ENCODE results near the gene DNAH10.
"Not testable (repeated sequence)": the region's sequence is repeated elsewhere in the genome, so short reads cannot be mapped to it uniquely, and the experiment has no call there.

The DNAH10 gene

GRCh38 chr12:123910761-123911193, 148.7 kb downstream of the DNAH10 start:
- DNase-seq: no peak

DNA sequence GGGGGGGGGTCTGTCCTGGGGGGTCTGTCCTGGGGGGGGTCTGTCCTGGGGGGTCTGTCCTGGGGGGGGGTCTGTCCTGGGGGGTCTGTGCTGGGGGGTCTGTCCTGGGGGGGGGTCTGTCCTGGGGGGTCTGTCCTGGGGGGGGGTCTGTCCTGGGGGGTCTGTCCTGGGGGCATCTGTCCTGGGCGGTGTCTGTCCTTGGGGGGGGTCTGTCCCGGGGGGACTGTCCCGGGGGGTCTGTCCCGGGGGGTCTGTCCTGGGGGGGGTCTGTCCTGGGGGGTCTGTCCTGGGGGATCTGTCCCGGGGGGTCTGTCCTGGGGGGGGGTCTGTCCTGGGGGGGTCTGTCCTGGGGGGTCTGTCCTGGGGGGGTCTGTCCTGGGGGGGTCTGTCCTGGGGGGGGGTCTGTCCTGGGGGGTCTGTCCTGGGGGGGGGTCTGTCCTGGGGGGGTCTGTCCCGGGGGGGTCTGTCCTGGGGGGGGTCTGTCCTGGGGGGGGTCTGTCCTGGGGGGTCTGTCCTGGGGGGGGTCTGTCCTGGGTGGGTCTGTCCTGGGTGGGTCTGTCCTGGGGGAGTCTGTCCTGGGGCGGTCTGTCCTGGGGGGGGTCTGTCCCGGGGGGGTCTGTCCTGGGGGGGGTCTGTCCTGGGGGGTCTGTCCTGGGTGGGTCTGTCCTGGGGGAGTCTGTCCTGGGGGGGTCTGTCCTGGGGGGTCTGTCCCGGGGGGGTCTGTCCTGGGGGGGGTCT, 149.7 kb downstream of the DNAH10 start:
- not testable (repeated sequence) for DNase-seq

DNA sequence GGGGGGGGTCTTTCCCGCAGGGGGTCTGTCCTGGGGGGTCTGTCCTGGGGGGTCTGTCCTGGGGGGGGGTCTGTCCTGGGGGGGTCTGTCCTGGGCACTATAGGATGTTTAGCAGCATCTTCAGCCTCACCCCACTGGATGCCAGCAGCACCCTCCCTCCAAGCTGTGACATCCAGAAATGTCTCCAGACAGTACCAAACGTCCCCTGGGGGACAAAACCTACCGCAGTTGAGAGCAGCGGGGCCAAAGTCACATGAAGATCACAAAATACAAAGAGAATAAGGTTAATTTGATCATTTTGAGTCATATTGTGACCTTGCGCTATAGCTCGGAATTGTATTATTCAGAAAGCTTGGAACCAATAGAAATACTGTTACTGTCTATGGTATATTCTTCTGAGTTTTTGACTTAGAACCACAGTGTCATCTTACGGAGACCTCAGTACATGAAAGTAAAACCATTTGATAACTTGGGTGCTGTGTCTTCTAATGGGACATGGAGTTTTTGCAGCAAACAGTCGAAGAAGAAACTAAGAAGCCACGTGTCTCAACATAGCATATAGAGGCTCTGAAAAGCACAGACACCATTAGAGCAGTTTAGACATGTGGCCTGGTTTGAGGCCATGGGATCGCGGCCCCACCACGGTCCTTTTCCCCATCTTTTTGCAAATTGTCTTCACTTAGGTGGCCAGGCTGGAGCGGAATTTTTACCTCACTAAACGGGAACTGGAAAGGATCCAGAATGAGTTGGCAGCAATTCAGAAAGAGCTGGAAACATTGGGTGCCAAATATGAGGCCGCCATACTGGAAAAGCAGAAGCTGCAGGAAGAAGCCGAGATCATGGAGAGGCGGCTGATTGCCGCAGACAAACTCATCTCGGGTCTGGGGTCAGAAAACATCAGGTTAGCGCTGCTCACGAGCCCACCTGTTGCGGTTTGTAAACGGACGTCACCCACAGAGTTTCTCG, 150.6 kb downstream of the DNAH10 start:
- DNase-seq: no peak

- DNase-seq: no peak
Observed at GRCh38 chr12:123914726-123915333, 152.7 kb downstream of the DNAH10 start.

DNA sequence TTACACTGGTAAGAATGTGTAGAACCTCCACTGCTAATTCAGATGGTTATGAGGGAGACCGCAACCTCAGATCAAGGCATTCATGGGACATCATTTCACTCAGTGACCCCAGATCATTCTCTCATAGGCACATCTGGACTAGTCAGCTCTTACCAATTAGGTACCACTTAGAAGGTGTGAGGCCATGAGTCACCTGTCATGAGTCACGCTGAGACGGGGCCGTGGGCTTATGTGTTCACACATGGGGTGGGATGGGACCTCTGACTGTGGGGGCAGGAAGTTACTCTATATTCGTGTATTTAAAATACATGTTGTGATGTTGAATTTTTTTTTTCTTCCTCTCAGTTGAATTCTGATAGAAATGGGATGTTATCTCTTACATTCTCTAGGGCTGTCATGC, 154.6 kb downstream of the DNAH10 start:
- DNase-seq: no peak

- no peak for DNase-seq
Observed at GRCh38 chr12:123917337-123917850, 155.3 kb downstream of the DNAH10 start.

GRCh38 chr12:123919980-123920360, 157.9 kb downstream of the DNAH10 start:
- DNase-seq: peak; percentile 51

GRCh38 chr12:123923038-123923437, 160.9 kb downstream of the DNAH10 start:
- no peak for DNase-seq

- DNase-seq: no peak
Observed at GRCh38 chr12:123923927-123924326, 161.8 kb downstream of the DNAH10 start.

GRCh38 chr12:123924539-123924938, 162.4 kb downstream of the DNAH10 start:
- DNase-seq: no peak

- DNase-seq: no peak
Observed at GRCh38 chr12:123928274-123928865, 166.3 kb downstream of the DNAH10 start.

DNA sequence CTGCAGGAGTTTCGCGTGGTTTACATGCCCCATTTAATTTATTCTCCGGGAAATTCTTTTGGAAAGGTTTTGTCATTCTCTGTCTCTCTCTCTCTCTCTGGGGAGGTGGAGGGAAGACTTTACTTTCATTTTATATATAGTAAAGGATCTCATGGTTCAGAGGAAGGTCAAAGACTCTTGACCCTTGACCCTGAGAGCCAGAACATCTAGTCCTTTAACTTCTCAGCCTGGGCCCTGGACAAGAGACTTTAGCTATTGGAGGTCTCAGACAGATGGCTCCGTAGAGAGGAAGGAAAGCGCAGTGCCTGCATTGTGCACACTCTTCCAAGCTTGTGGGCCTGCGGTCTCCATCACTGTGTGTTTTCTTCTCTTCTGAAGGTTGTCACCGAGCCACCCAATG, 166.8 kb downstream of the DNAH10 start:
- DNase-seq: no peak

GRCh38 chr12:123929946-123930583, 168.0 kb downstream of the DNAH10 start:
- no peak for DNase-seq

GRCh38 chr12:123931686-123932321, 169.7 kb downstream of the DNAH10 start:
- DNase-seq: no peak

DNA sequence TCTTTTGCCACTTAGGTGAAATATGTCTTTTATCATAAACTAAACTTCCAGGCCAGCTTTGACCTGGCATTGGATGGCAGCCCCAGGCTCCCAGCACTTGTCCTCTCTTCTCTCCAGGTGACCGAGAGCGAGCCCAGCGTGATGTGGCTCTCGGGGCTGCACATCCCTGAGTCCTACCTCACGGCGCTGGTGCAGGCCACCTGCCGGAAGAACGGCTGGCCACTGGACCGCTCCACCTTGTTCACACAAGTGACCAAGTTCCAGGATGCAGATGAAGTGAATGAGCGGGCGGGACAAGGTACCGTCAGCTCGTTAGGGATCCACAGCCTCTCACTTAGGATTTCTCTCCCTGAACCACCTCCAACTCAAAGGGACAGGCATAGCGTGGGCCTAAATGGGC, 171.1 kb downstream of the DNAH10 start:
- no peak for DNase-seq

GRCh38 chr12:123934016-123934620, 172.0 kb downstream of the DNAH10 start:
- DNase-seq: no peak

DNA sequence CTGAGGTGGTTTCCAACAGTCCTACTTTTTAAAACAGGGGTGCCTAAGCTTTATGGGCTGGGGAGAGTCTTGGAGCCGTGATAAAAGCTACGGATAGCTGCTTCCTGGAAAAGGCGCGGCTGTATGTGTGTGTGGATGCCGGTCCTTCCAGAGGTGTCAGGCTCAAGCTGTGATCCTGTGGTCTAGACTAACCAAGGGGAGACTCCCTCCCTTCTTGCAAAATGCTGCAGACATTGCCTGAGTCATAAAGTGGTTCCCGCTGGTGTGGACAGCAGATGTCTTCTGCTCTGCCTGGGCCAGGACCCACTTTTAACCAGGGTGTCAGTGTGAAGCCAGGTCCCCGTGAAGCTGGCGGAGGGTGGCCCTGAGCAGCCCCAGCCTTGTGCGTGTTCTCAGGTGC, 172.7 kb downstream of the DNAH10 start:
- no peak for DNase-seq

GRCh38 chr12:123935956-123936355, 173.9 kb downstream of the DNAH10 start:
- DNase-seq: no peak

DNA sequence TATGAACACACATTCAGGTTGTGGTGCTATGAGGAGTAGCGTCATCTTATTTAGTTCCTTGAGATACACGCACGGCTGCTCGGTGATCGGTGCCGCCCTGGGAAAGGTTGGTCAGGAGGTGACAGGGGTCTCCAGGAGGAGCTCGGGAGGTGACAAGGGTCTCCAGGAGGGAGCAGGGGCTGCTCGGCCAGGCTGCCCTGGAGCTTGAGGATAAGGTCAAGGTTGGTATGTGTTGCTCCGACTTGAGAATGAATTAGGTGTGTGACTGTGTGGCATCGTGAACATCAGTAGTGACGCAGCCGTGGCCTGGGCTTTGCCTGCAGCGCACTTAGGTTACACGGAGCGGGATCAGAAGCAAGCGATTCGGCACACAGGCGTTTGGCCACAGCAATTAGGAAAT, 174.4 kb downstream of the DNAH10 start:
- DNase-seq: no peak

- DNase-seq: no peak
Observed at GRCh38 chr12:123936956-123937706, 175.0 kb downstream of the DNAH10 start.

Data from NCI-H526 treated with DMSO at 0.1 percent for 48 hours (cell line).